GM23338 (cell line): ENCODE results near the gene PLBD2. TPM values are rescaled to one million over a fixed set of nuclear protein-coding genes. Genes with fewer than 3 reads are reported as not detected.

ENCODE experiments used
- ATAC-seq: fragments of 200-7000 bp; cut with Tn5 transposase; 3 replicates; pipeline ENCODE4 v1.9.1; 2020
- DNase-seq: peaks from one replicate; pipeline ENCODE4 v3.0.0-alpha.2; 2015; ENCODE audit warnings: low spot score
- H2AFZ ChIP-seq: fragments of 200-600 bp; sonication (generic); 2 replicates; pipeline ENCODE4 v1.8.0; 2016; ENCODE audit warnings: antibody characterized with exemption, mild to moderate bottlenecking, moderate library complexity
- H3F3A ChIP-seq: fragments of 200-600 bp; sonication (generic); replicated peaks from 2 replicates; pipeline ENCODE4 v1.8.0; 2017; ENCODE audit warnings: antibody characterized with exemption, mixed run types, low read depth
- H3K27ac ChIP-seq: fragments of 200-600 bp; sonication (generic); 2 replicates; pipeline ENCODE4 v1.6.1; 2016; ENCODE audit warnings: low read depth
- H3K27me3 ChIP-seq: fragments of 200-600 bp; sonication (generic); 2 replicates; pipeline ENCODE4 v1.8.0; 2016; ENCODE audit warnings: mild to moderate bottlenecking, mixed run types, moderate library complexity; ENCODE audit not compliant: insufficient read depth
- H3K36me3 ChIP-seq: fragments of 200-600 bp; sonication (generic); 2 replicates; pipeline ENCODE4 v1.8.0; 2016; ENCODE audit warnings: mild to moderate bottlenecking; ENCODE audit not compliant: insufficient read depth
- H3K4me1 ChIP-seq: fragments of 200-600 bp; sonication (generic); 2 replicates; pipeline ENCODE4 v1.8.0; 2016; ENCODE audit warnings: mild to moderate bottlenecking, moderate library complexity; ENCODE audit not compliant: insufficient read depth
- H3K4me2 ChIP-seq: fragments of 200-600 bp; sonication (generic); 2 replicates; pipeline ENCODE4 v1.7.1; 2017; ENCODE audit warnings: mixed run types
- H3K4me3 ChIP-seq: fragments of 200-600 bp; sonication (generic); 2 replicates; pipeline ENCODE4 v1.6.1; 2016; ENCODE audit warnings: mixed run types
- H3K79me2 ChIP-seq: fragments of 200-600 bp; sonication (generic); replicated peaks from 2 replicates; pipeline ENCODE4 v1.8.0; 2017; ENCODE audit warnings: mild to moderate bottlenecking; ENCODE audit not compliant: insufficient read depth
- H3K9me2 ChIP-seq: fragments of 200-600 bp; sonication (generic); 2 replicates; pipeline ENCODE4 v1.8.0; 2017; ENCODE audit not compliant: insufficient read depth
- H4K20me1 ChIP-seq: fragments of 200-600 bp; sonication (generic); replicated peaks from 2 replicates; pipeline ENCODE4 v1.8.0; 2017; ENCODE audit warnings: mild to moderate bottlenecking; ENCODE audit not compliant: insufficient read depth
- H3K27ac Mint-ChIP-seq: 2 replicates; pipeline ENCODE4 v1.8.0; 2020; ENCODE audit warnings: inconsistent platforms, mild to moderate bottlenecking, moderate library complexity, mixed read lengths
- H3K27me3 Mint-ChIP-seq: 3 replicates; pipeline ENCODE4 v1.8.0; 2022; ENCODE audit warnings: low read depth, mild to moderate bottlenecking, moderate library complexity, mixed read lengths, inconsistent platforms; ENCODE audit not compliant: insufficient read depth, poor library complexity
- H3K36me3 Mint-ChIP-seq: 3 replicates; pipeline ENCODE4 v1.8.0; 2021; ENCODE audit warnings: low read depth, mild to moderate bottlenecking, inconsistent platforms, moderate library complexity, mixed read lengths
- H3K4me1 Mint-ChIP-seq: 3 replicates; pipeline ENCODE4 v1.8.0; 2020; ENCODE audit warnings: mild to moderate bottlenecking, inconsistent platforms, mixed read lengths
- H3K4me3 Mint-ChIP-seq: 3 replicates; pipeline ENCODE4 v1.8.0; 2021; ENCODE audit warnings: moderate library complexity, mild to moderate bottlenecking, inconsistent platforms, mixed read lengths
- H3K9me3 Mint-ChIP-seq: 3 replicates; pipeline ENCODE4 v1.8.0; 2020; ENCODE audit warnings: moderate library complexity, mild to moderate bottlenecking, inconsistent platforms, mixed read lengths
- REST ChIP-seq: IDR thresholded peaks from one replicate; pipeline ENCODE4 v1.6.1; 2018; ENCODE audit warnings: antibody characterized with exemption; ENCODE audit not compliant: unreplicated experiment
- ZNF462 ChIP-seq: fragments of 250-450 bp; sonication (Bioruptor Pico); IDR thresholded peaks from 2 replicates; pipeline ENCODE4 v1.5.0; 2020; ENCODE audit warnings: mild to moderate bottlenecking, moderate library complexity
- polyA plus RNA-seq: library from polyadenylated mRNA; unstranded; fragments of >200 nt; fragmentation: Nextera tagmentation; extraction: Ambion mirVana; gene quantifications from 2 replicates; pipeline ENCODE4 v1.2.1, GENCODE V29; 2016
- total RNA-seq: library from RNA; depleted of rRNA; stranded (reverse); fragments of >200 nt; shearing (Covaris generic); gene quantifications from 2 replicates; pipeline ENCODE4 v1.2.3, GENCODE V29; 2014

PLBD2 gene
- total and polyA plus RNA-seq, 2 experiments from 2014 or later: 10.2 to 37.1 TPM

- Mint-ChIP-seq H3K4me1 (no peaks in the 10 kb centered on the region), H3K9me3 (no peaks in the 10 kb centered on the region; the same call in 2 of the 3 replicates), H3K36me3 (no peaks in the 10 kb centered on the region; the same call in 2 of the 3 replicates), H3K27ac (no peak overlapping the region), H3K27me3 (no peaks in the 10 kb centered on the region), H3K4me3 (no peak overlapping the region)
- no peaks in the 10 kb centered on the region for H3K79me2 ChIP-seq
- H3F3A ChIP-seq: 0 out of 2 replicates have a peak, but pooled peaks cover 2% of the 10 kb centered on the region
- H3K9me2 ChIP-seq: no peaks in the 10 kb centered on the region; the same call in 1 of the 2 replicates
- DNase-seq (no peak), ATAC-seq (no peak)
- H3K27ac ChIP-seq: no peak overlapping the region
- H3K27me3 ChIP-seq: no peaks in the 10 kb centered on the region
- no peak overlapping the region for H3K4me3 ChIP-seq
- H3K4me2 ChIP-seq: no peak overlapping the region
- no peaks in the 10 kb centered on the region for H3K4me1 ChIP-seq
- TF ChIP-seq REST: no peak
- no peak for TF ChIP-seq ZNF462 (CRISPR knock-in tag)
- no peaks in the 10 kb centered on the region for H4K20me1 ChIP-seq
- no peak overlapping the region for H2AFZ ChIP-seq
- no peaks in the 10 kb centered on the region for H3K36me3 ChIP-seq
Measured at GRCh38 chr12:113391650-113392337, 33.4 kb downstream of the PLBD2 start.
